GM23338 (cell line): Measurements from ENCODE around the gene GPBP1L1. TPM values are rescaled to one million over a fixed set of nuclear protein-coding genes. Genes with fewer than 3 reads are reported as not detected.

Experiments
- ATAC-seq: fragments of 200-7000 bp; cut with Tn5 transposase; 3 replicates; pipeline ENCODE4 v1.9.1; 2020
- DNase-seq: peaks from one replicate; pipeline ENCODE4 v3.0.0-alpha.2; 2015; ENCODE audit warnings: low spot score
- H2AFZ ChIP-seq: fragments of 200-600 bp; sonication (generic); 2 replicates; pipeline ENCODE4 v1.8.0; 2016; ENCODE audit warnings: antibody characterized with exemption, mild to moderate bottlenecking, moderate library complexity
- H3F3A ChIP-seq: fragments of 200-600 bp; sonication (generic); replicated peaks from 2 replicates; pipeline ENCODE4 v1.8.0; 2017; ENCODE audit warnings: antibody characterized with exemption, mixed run types, low read depth
- H3K27ac ChIP-seq: fragments of 200-600 bp; sonication (generic); 2 replicates; pipeline ENCODE4 v1.6.1; 2016; ENCODE audit warnings: low read depth
- H3K27me3 ChIP-seq: fragments of 200-600 bp; sonication (generic); 2 replicates; pipeline ENCODE4 v1.8.0; 2016; ENCODE audit warnings: mild to moderate bottlenecking, mixed run types, moderate library complexity; ENCODE audit not compliant: insufficient read depth
- H3K36me3 ChIP-seq: fragments of 200-600 bp; sonication (generic); 2 replicates; pipeline ENCODE4 v1.8.0; 2016; ENCODE audit warnings: mild to moderate bottlenecking; ENCODE audit not compliant: insufficient read depth
- H3K4me1 ChIP-seq: fragments of 200-600 bp; sonication (generic); 2 replicates; pipeline ENCODE4 v1.8.0; 2016; ENCODE audit warnings: mild to moderate bottlenecking, moderate library complexity; ENCODE audit not compliant: insufficient read depth
- H3K4me2 ChIP-seq: fragments of 200-600 bp; sonication (generic); 2 replicates; pipeline ENCODE4 v1.7.1; 2017; ENCODE audit warnings: mixed run types
- H3K4me3 ChIP-seq: fragments of 200-600 bp; sonication (generic); 2 replicates; pipeline ENCODE4 v1.6.1; 2016; ENCODE audit warnings: mixed run types
- H3K79me2 ChIP-seq: fragments of 200-600 bp; sonication (generic); replicated peaks from 2 replicates; pipeline ENCODE4 v1.8.0; 2017; ENCODE audit warnings: mild to moderate bottlenecking; ENCODE audit not compliant: insufficient read depth
- H3K9me2 ChIP-seq: fragments of 200-600 bp; sonication (generic); 2 replicates; pipeline ENCODE4 v1.8.0; 2017; ENCODE audit not compliant: insufficient read depth
- H4K20me1 ChIP-seq: fragments of 200-600 bp; sonication (generic); replicated peaks from 2 replicates; pipeline ENCODE4 v1.8.0; 2017; ENCODE audit warnings: mild to moderate bottlenecking; ENCODE audit not compliant: insufficient read depth
- H3K27ac Mint-ChIP-seq: 2 replicates; pipeline ENCODE4 v1.8.0; 2020; ENCODE audit warnings: inconsistent platforms, mild to moderate bottlenecking, moderate library complexity, mixed read lengths
- H3K27me3 Mint-ChIP-seq: 3 replicates; pipeline ENCODE4 v1.8.0; 2022; ENCODE audit warnings: low read depth, mild to moderate bottlenecking, moderate library complexity, mixed read lengths, inconsistent platforms; ENCODE audit not compliant: insufficient read depth, poor library complexity
- H3K36me3 Mint-ChIP-seq: 3 replicates; pipeline ENCODE4 v1.8.0; 2021; ENCODE audit warnings: low read depth, mild to moderate bottlenecking, inconsistent platforms, moderate library complexity, mixed read lengths
- H3K4me1 Mint-ChIP-seq: 3 replicates; pipeline ENCODE4 v1.8.0; 2020; ENCODE audit warnings: mild to moderate bottlenecking, inconsistent platforms, mixed read lengths
- H3K4me3 Mint-ChIP-seq: 3 replicates; pipeline ENCODE4 v1.8.0; 2021; ENCODE audit warnings: moderate library complexity, mild to moderate bottlenecking, inconsistent platforms, mixed read lengths
- H3K9me3 Mint-ChIP-seq: 3 replicates; pipeline ENCODE4 v1.8.0; 2020; ENCODE audit warnings: moderate library complexity, mild to moderate bottlenecking, inconsistent platforms, mixed read lengths
- CREB1 ChIP-seq: fragments of 250-450 bp; sonication (Bioruptor Pico); IDR thresholded peaks from 2 replicates; pipeline ENCODE4 v1.5.0; 2020; ENCODE audit warnings: low read depth, mild to moderate bottlenecking, moderate library complexity
- CTCF ChIP-seq, 2 experiments: fragments of 200-600 bp in 1 of 2; sonication (generic) in 1 of 2; conservative IDR thresholded peaks; 2 replicates each; pipeline versions ENCODE4 v1.5.1 to v1.6.1; 2016 to 2017; ENCODE audit warnings: antibody characterized with exemption in 2 of 2, low read depth in 2 of 2, mild to moderate bottlenecking in 2 of 2, moderate library complexity in 1 of 2
- ETS1 ChIP-seq: IDR thresholded peaks from 2 replicates; pipeline ENCODE4 v1.6.1; 2016; ENCODE audit warnings: antibody characterized with exemption
- EZH2 ChIP-seq: fragments of 200-600 bp; sonication (generic); IDR thresholded peaks from one replicate; pipeline ENCODE4 v1.8.0; 2017; ENCODE audit warnings: antibody characterized with exemption, mild to moderate bottlenecking, low read depth; ENCODE audit not compliant: unreplicated experiment
- EZH2phosphoT487 ChIP-seq: fragments of 200-600 bp; sonication (generic); IDR thresholded peaks from one replicate; pipeline ENCODE4 v1.8.1; 2018; ENCODE audit warnings: antibody characterized with exemption; ENCODE audit not compliant: unreplicated experiment
- JUNB ChIP-seq: IDR thresholded peaks from one replicate; pipeline ENCODE4 v1.6.1; 2016; ENCODE audit warnings: antibody characterized with exemption; ENCODE audit not compliant: unreplicated experiment
- NANOG ChIP-seq: IDR thresholded peaks from 2 replicates; pipeline ENCODE4 v1.6.1; 2016; ENCODE audit warnings: antibody characterized with exemption, borderline replicate concordance
- POLR2AphosphoS5 ChIP-seq: IDR thresholded peaks from 2 replicates; pipeline ENCODE4 v1.6.1; 2016; ENCODE audit warnings: antibody characterized with exemption, low read depth
- REST ChIP-seq: IDR thresholded peaks from one replicate; pipeline ENCODE4 v1.6.1; 2018; ENCODE audit warnings: antibody characterized with exemption; ENCODE audit not compliant: unreplicated experiment
- STAT1 ChIP-seq: IDR thresholded peaks from one replicate; pipeline ENCODE4 v1.6.1; 2016; ENCODE audit warnings: antibody characterized with exemption; ENCODE audit not compliant: unreplicated experiment
- ZNF114 ChIP-seq: fragments of 250-450 bp; sonication (Bioruptor Pico); IDR thresholded peaks from 2 replicates; pipeline ENCODE4 v1.5.0; 2020; ENCODE audit warnings: mild to moderate bottlenecking, moderate library complexity
- ZNF331 ChIP-seq: fragments of 250-450 bp; sonication (Bioruptor Pico); IDR thresholded peaks from 2 replicates; pipeline ENCODE4 v1.5.0; 2020; ENCODE audit warnings: low read depth, mild to moderate bottlenecking, moderate library complexity
- ZNF462 ChIP-seq: fragments of 250-450 bp; sonication (Bioruptor Pico); IDR thresholded peaks from 2 replicates; pipeline ENCODE4 v1.5.0; 2020; ENCODE audit warnings: mild to moderate bottlenecking, moderate library complexity
- polyA plus RNA-seq: library from polyadenylated mRNA; unstranded; fragments of >200 nt; fragmentation: Nextera tagmentation; extraction: Ambion mirVana; gene quantifications from 2 replicates; pipeline ENCODE4 v1.2.1, GENCODE V29; 2016
- total RNA-seq: library from RNA; depleted of rRNA; stranded (reverse); fragments of >200 nt; shearing (Covaris generic); gene quantifications from 2 replicates; pipeline ENCODE4 v1.2.3, GENCODE V29; 2014

The GPBP1L1 gene
- total and polyA plus RNA-seq, 2 experiments from 2014 or later: 61.7 to 117 TPM

- H3K27ac Mint-ChIP-seq: peak overlapping the region; percentile 1
- Histone ChIP-seq H3F3A (no peaks in the 10 kb centered on the region; the same call in 1 of the 2 replicates), H4K20me1 (peaks cover 35% of the 10 kb centered on the region), H3K79me2 (peaks cover 41% of the 10 kb centered on the region), H3K27ac (peak overlapping the region; percentile 37), H3K4me2 (no peak overlapping the region), H3K27me3 (no peaks in the 10 kb centered on the region), H3K4me3 (no peak overlapping the region), H2AFZ (no peak overlapping the region), H3K4me1 (no peaks in the 10 kb centered on the region), H3K36me3 (peaks cover 26% of the 10 kb centered on the region), H3K9me2 (no peaks in the 10 kb centered on the region)
- no peaks in the 10 kb centered on the region; the same call in 2 of the 3 replicates for H3K9me3 Mint-ChIP-seq
- ATAC-seq (no peak), DNase-seq (no peak)
- H3K4me3 Mint-ChIP-seq: no peak overlapping the region
- no peaks in the 10 kb centered on the region for H3K27me3 Mint-ChIP-seq
- H3K36me3 Mint-ChIP-seq: peaks cover 50% of the 10 kb centered on the region
- no peak for TF ChIP-seq ZNF114
- no peak for TF ChIP-seq REST
- TF ChIP-seq ZNF462 (CRISPR knock-in tag): no peak
- TF ChIP-seq POLR2AphosphoS5: no peak
- TF ChIP-seq NANOG: no peak
- TF ChIP-seq ETS1: no peak
- no peak for TF ChIP-seq EZH2
- TF ChIP-seq CTCF (conservative IDR thresholded peaks at IDR 0.05; ENCODE audit: low read depth in 2 of 2): no peak
- TF ChIP-seq ZNF331 (CRISPR knock-in tag): no peak
- no peak for TF ChIP-seq STAT1
- TF ChIP-seq JUNB: no peak
- no peak for TF ChIP-seq EZH2phosphoT487
- no peak for TF ChIP-seq CREB1 (CRISPR knock-in tag)
- H3K4me1 Mint-ChIP-seq: no peaks in the 10 kb centered on the region
Observed at GRCh38 chr1:45647248-45648021, 38.9 kb downstream of the GPBP1L1 start.
